ENCODE measurements around the gene PRMT5.

PRMT5 gene

DNA sequence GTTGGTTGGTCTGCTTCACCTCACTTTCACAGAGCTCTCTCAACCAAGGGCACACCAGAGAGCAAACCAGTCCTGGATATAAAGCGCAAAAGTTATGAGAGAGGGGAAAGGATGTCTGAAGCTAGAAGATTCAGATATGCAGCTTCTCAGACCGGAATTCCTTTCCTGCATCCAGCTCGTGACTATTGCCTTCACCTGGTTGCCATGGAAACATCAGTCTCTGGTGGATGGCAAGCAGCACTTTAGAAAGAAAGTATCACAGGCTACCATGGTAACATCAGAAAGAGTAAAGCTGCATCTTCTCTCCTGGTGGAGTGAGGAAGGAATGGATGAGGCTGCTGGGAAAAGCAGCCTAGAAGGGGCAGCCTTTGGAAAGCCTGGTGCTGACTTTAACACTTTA, 32.4 kb downstream of the PRMT5 start:
- DNase-seq, result no peak

DNA sequence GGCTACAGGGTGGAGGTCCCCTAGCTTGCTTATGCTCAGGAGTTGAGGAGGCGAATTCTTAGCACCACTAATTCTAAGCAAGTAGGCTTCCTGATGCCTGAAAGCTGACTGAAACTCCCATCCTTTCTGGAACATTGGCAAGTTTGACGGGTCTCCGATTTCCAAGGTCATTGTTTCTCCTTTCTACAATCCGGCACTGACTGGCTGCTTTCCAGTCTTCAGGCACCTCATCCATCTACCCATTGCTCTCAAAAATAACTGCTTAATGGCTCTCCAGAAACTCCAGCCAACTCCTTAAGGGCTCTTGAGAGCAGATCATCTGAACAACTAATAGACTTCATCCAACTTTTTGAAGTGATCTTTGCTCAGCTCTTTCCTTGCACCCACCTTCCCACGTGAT, 32.8 kb downstream of the PRMT5 start:
- no peak for DNase-seq

DNA sequence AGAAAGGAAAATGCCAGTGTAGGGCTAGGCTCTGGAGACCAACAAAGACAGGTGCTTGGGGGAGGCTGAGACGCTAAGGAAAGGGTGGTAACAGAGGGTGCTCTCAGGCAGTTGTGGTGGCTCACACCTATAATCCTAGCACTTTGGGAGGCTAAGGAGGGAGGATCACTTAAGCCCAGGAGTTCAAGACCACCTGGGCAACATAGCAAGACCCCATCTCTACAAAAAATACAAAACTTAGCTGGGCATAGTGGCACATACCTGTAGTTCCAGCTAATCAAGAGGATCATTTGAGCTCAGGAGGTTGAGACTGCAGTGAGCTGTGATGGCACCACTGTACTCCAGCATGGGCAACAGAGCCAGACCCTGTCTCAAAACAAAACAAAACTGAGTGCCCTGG, 33.8 kb downstream of the PRMT5 start:
- no peak for DNase-seq

DNA sequence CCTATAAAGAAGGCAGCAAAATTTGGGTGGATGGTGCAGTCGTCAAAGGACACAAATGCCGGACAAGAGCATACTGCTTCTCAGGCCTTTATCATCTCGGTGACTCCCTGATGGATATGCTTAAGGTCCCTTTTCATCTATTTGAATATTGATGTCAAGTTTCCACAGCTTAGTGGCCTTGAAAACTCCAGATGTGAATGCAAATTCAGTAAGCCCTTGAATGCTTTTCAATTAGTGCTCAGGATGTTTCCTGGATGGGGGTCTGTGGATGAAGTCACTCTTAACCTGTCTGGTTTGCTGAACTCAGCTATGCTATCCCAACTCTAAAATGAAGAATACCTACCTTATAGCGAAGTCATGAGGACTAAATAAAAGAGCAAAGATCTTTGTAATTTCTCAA, 35.5 kb downstream of the PRMT5 start:
- no peak for DNase-seq

DNA sequence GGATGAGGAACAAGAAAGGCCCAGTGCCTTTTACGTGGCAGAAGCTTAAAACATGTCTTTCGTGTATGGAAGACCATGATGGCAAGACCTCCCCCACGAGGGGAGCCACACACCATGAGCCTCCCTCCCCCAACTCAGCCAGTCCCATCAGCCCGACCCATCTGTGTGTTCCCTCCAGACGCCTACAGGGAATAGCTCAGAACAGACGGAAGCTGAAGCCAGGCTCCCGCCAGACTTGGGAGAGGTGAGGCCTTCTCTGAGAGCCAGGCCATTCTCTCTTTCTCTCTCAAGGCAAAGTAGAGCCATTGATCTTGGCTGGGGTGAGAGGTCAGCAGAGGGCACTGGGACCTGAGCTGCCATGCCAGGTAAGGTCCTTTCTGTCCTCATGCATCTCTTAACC, 36.7 kb downstream of the PRMT5 start:
- DNase-seq, result no peak

DNA sequence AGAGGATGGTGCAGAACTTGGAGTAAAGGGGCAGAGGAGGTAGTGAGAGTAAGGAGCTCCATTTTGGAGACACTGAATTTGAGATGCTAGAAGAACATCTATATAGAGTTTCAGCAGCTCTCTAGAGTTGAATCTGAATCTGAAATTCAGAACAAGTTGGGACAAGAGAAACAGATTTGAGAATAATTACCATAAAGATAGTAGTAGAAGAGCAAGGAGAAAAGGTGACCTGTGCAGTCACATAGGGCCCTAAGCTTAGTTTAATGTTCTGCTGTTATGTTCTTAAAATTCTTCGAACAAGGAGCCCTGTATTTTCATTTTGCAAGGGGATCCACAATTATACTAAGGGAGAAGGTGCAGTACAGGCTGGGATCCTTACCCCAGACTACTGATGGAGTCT, 38.8 kb downstream of the PRMT5 start:
- no peak for DNase-seq

DNA sequence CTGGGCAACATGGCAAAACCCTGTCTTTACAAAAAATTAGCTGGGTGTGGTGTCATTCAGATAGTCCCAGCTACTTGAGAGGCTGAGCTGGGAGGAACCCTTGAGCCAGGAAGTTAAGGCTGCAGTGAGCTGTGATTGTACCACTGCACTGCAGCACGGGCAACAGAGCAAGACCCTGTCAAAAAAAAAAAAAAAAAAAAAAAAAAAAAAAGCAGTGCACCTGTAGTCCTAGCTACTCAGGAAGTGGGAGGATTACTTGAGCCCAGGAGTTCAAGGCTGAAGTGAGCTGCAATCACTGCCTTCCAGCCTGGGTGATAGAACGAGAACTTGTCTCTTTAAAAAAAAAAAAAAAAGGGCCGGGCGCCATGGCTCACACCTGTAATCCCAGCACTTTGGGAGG, 40.5 kb downstream of the PRMT5 start:
- DNase-seq, result no peak

DNA sequence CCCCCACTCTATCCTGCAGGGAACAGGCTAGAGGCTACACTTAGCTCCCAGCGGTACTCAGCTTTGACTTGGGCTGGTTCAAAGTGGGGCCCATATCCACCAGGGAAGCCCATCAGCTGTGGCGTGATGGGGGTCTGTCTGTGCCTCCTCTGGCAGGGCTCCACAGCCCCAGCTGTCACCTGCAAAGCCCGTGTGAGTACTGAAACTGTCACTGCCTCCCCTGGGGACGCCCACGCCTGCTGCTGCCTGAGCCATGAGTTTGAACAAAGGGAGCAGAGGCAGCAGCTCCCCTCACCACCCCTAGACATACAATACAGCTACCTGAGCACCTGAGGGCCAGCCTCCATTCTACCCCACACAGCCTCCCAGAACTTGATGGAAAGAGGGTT, 41.2 kb downstream of the PRMT5 start:
- no peak for DNase-seq

DNA sequence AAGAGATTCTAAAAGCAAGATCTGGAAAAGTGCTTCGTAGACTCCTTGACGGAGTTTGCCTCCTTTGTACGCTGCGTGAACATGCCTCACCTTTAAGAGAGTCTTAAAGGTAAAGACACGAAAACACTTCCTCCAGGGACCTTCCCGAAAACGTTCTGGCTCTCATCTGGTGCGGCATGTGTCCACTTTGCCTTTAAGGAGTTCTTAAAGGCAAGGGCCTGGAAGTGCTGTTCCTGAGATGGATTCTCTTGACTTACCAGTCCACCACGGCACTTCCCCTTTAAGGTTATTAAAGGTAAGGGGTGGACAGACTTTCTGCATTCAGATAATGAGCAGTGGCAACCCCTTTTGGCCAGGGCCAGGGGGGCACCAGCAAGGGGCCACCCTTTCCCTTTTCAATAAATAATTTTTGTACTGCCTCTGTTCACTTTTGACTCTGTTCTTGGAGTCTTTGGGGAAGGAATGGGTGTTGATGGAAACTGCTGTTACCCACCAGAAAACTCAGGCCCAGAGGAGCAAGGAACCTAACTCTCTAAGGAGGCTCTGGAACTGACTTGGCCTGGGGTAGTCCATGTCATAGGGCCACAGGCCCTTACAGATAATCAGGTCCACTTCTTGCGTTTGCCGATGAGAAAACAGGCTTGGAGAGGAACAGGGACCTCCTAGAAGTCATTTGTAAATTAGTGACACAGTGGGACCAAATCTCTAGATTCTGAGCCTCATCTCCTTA, 41.8 kb downstream of the PRMT5 start:
- DNase-seq, result no peak

DNA sequence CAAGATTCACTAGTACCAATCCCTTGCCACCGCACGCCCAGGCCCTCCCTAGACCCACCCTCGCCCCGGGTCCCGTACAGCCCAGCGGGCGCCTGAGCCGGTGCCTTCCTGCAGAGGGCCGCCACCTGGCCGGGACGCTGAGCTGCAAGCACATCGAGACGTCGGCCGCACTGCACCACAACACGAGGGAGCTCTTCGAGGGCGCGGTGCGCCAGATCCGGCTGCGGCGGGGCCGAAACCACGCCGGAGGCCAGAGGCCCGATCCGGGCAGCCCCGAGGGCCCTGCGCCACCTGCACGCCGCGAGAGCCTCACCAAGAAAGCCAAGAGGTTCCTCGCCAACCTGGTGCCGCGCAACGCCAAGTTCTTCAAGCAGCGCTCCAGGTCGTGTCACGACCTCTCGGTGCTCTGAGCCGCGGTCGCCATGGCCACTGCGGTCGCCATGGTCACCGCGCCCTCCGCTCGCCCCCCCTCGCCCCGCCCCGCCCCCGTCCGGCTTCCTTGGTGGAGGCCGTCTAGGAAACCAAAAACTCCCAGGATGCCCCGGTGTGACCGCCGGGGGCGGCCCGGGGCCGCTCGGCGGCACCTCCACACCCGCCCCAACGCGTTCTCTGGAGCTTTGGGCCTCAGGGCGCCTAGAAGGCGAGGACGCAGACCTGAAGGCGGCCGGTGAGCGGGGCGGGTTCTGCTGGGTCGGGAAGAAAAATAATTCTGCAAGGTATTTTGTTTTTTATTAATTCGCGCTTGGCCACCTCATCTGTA, 42.5 kb downstream of the PRMT5 start:
- DNase-seq, result peak in 6 of 14 donors; percentile 17 to 68 (median 32)

DNA sequence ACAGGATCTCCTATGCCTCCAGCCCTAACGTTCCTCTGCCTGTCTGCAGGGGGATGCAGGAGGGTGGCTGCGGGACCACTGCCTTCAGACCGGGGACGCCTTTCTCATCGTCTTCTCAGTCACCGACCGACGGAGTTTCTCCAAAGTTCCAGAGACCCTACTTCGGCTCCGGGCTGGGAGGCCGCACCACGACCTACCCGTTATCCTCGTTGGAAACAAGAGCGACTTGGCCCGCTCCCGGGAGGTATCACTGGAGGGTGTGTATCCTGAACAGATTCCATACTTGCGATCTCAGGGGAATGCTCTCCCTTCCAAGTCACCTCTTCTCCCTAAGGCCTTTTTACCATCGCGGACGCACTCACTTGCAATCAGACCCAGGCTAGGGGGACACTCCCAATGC, 43.2 kb downstream of the PRMT5 start:
- no peak for DNase-seq

DNA sequence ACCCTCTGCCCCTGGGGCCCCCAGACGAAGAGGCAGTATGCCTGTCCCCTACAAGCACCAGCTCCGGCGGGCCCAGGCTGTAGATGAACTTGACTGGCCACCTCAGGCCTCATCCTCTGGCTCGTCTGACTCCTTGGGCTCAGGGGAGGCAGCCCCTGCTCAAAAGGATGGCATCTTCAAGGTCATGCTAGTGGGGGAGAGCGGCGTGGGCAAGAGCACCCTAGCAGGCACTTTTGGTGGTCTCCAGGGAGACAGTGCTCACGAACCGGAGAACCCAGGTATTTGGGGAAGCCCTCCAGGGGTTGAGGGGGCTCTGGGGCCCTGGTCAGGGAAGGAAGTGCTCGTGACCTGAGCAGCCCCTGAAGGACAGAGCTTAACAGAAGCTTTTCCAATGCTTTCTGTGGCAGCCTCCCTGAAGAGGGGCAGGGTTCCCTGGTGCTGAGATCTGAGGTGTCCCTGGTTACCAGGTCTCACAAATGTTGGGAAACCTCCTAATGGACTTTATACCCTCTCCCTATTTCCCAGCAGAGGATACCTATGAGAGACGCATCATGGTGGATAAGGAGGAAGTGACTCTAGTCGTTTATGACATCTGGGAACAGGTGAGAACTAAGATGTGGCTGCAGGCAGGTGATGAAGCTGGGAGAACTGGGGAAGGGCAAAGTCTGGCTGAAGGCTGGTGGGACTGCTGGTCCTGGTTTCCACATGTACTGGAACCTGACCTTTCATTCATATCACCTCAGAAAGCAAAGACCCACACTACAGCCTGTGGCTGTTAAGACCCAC, 44.2 kb downstream of the PRMT5 start:
- DNase-seq, result no peak

DNA sequence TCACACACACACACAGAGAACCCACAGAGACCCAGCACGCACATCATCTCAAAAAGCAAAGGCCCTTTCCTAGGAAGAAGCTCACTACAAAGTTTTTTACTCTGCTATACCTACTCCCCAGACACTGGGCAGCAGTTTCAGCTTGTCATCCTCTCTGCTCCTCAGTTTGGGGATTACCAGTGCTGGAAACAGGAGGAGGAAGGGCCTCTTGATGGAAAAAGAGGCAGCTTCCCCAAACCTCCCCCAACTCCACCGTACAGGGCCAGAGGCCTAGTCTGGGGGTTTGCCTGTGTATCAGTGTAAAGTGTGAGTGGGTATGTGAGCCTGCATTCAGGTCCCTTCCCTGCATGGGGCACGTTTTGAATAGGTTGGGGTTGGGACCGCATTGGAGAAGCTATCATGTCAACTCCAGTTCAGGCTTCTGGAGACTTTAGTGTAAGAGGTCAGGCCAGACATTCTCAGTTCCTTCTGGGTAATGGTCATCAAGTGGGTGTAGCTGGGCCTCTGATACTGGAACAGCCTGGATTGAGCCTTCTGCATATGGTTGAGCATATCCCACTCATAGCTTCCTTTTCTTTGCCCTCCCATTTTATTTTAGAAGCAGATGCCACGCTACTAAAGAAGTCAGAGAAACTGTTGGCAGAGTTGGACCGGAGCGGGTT, 45.0 kb downstream of the PRMT5 start:
- DNase-seq, result no peak

DNA sequence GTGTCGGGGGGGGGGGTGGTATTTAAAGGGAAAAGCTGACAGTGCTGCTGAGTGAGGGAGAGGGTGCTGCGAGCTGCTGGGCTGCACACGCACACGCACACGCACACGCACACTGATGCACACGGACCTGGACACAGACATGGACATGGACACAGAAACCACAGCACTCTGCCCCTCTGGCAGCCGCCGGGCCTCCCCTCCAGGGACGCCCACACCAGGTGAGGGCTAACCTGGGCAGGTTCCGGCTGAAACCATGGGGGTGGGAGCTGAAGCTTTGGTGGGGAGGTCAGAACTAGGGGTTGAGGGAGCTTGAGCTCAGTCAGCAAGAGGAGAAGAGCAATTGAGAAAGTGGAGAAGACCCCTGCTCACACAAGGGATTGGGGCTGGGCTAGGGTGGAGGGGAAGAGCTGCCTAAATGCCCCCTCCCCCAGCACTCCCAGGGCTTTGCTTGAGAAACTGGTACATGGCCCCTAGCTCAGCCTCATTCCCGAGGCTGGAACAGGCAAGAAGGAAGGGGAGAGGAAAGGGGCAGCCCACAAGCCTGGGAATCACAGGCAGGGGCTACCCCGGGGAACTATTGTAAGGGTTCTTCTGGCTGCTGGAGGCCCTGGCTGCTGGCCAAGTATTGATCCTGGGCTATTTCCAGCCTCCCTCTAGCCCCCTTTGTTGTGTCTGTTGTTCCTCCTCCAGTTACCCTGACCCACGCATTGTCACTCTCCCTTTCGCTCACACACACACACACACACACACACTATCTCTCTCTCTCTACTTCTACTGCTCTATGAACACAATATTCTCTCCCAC, 45.8 kb downstream of the PRMT5 start, which contains the start of gene REM2:
REM2 (plus strand) TSS at position 50 of the 804 bp plus-strand sequence; CDS start at position 116, 66 bp downstream.
- peak in 1 of 14 donors; percentile 41 for DNase-seq

DNA sequence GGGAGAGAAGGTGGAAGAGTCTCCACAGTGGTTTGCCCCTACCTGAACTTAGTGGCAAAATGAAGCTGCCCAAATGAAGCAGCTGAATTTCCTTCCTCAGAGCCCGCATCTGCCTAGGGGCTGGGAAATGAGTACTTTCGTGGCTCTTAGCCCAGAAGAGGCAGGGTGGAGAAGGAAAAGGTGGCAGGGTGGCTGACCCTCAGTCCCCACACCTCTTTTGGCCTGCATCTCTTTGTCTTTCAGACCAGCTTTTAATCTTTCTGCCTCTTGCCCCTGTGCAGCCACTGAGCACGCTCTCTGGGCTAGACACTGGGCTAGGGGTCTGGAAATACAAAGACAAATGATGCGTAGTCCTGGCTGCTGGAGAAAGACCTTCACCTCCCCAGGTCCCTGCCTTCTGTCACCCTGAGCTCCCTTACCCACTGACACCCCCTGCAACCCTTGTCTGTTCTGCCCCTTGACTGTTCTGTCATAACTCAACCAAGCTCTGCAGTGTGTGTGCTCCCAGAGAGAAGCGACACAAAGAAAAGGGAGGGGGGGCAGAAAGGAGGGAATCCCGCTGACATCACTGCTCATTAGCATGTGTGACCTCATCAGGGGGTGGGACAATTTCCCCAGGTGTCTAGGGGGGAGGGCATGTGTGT, 46.5 kb downstream of the PRMT5 start:
- DNase-seq, result peak in 3 of 14 donors; percentile 18 to 83 (median 32)

DNA sequence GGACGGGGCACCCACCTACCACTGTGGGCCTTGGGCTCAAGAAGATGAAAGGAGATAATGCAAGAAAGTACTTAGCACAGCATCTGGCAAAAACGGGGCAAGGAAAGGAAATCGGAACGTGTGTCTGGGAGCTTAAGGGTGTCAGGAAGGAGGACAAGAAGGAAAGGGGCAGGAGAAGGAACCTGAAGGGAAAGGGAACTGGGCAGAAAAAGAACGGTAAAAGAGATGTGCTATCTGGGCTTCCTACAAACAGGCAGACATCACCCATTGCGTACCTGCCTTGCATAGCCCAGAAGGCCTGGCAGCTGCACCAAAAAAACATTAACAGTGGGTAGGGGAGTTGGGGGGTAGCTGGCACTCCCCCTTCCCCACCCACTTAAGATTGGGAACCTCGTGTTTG, 47.1 kb downstream of the PRMT5 start:
- DNase-seq, result no peak

DNA sequence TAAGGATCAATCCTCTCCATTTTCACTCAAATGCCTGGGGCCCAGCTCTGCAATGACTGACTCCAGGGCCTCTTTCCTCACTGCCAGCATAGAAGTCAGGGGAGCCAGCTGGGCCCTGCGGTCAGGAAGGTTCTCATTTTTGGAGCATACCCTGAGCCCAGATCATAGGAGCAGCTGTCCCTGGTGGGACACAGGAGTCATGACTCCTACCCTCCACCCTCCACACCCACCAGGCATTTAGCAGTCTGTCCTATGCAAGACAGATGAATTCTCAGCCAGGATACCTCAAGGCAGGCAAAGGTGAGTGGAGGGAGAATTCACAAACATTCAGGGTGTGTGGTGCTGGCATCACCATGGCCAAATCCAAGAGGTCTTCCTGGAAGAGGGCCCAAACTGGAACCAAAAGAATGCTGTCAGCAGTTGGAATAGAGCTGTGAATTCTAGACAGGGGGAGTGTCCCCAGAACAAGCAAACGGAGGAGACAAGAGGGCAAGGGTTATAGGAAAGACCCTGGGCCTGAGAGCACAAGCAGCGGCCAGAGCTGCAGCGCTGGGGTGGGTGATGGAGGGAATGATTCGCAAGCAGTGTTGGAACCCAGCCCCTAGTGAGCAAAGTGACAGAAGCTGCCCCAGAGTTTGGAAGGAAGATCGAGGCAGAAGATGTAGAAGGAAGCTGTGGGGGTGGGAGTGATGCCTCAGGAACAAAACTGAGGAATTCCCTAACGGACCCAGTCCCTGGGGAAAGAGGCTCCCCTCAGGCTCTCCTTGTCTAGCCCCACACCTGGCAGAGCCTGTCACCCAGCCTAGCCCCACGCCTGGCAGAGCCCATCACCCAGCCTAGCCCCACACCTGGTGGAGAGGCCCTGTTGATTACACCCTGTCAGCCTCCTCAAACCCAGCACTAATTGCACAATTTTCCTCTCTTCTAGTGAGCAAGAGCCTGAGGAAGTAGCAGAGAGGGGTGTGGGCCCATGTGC, 50.6 kb downstream of the PRMT5 start:
- DNase-seq, result no peak

DNA sequence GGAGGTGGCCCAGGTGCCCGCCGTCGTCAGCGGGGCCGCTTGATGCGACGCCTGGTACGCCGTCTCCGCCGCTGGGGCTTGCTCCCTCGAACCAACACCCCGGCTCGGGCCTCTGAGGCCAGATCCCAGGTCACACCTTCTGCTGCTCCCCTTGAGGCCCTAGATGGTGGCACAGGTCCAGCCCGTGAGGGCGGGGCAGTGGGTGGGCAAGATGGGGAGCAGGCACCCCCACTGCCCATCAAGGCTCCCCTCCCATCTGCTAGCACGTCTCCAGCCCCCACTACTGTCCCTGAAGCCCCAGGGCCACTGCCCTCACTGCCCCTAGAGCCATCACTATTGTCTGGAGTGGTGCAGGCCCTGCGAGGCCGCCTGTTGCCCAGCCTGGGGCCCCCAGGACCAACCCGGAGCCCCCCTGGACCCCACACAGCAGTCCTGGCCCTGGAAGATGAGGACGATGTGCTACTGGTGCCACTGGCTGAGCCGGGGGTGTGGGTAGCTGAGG, 52.1 kb downstream of the PRMT5 start:
- DNase-seq, result no peak

DNA sequence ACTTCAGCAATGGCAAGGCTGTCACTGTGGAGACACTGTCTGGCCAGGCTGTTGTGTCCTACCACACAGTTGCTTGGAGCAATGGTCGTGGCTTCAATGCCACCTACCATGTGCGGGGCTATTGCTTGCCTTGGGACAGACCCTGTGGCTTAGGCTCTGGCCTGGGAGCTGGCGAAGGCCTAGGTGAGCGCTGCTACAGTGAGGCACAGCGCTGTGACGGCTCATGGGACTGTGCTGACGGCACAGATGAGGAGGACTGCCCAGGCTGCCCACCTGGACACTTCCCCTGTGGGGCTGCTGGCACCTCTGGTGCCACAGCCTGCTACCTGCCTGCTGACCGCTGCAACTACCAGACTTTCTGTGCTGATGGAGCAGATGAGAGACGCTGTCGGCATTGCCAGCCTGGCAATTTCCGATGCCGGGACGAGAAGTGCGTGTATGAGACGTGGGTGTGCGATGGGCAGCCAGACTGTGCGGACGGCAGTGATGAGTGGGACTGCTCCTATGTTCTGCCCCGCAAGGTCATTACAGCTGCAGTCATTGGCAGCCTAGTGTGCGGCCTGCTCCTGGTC, 53.3 kb downstream of the PRMT5 start:
- no peak for DNase-seq
